Activated B cell treated with CpG ODN at 0.5 μM for 24 hours (primary cell): ENCODE measurements around the gene STK33. TPM values are rescaled to one million over a fixed set of nuclear protein-coding genes. Genes with fewer than 3 reads are reported as not detected.

Experiments used
- ATAC-seq: fragments of 200-7000 bp; cut with Tn5 transposase; one replicate; pipeline ENCODE4 v1.10.0; 2021; ENCODE audit warnings: low read depth, mild to moderate bottlenecking, moderate library complexity
- CTCF ChIA-PET: fragments of 350-600 bp; sonication (Branson Sonifier 250); formaldehyde crosslinking; loops from one replicate; lab custom pipeline; 2021; ENCODE audit warnings: antibody characterized with exemption; lab: Charles Lee
- POLR2A ChIA-PET: fragments of 350-600 bp; sonication (Branson Sonifier 250); formaldehyde crosslinking; loops from one replicate; lab custom pipeline; 2021; ENCODE audit warnings: antibody characterized with exemption; lab: Charles Lee
- DNase-seq: peaks from one replicate; pipeline ENCODE4 v3.0.0; 2022
- H3K27ac Mint-ChIP-seq: one replicate; pipeline ENCODE4 v1.8.0; 2020; ENCODE audit warnings: mixed read lengths
- H3K27me3 Mint-ChIP-seq: one replicate; pipeline ENCODE4 v1.8.0; 2021; ENCODE audit warnings: mixed read lengths
- H3K36me3 Mint-ChIP-seq: one replicate; pipeline ENCODE4 v1.8.0; 2021; ENCODE audit warnings: low read depth, mixed read lengths
- H3K4me1 Mint-ChIP-seq: one replicate; pipeline ENCODE4 v1.8.0; 2021; ENCODE audit warnings: mixed read lengths
- H3K4me3 Mint-ChIP-seq: one replicate; pipeline ENCODE4 v1.8.0; 2020; ENCODE audit warnings: mild to moderate bottlenecking, mixed read lengths
- H3K9me3 Mint-ChIP-seq: one replicate; pipeline ENCODE4 v1.8.0; 2020; ENCODE audit warnings: mixed read lengths
- CTCF ChIP-seq: fragments of 200-600 bp; IDR thresholded peaks from one replicate; pipeline ENCODE4 v1.8.0; 2022; ENCODE audit warnings: antibody characterized with exemption, mild to moderate bottlenecking
- intact Hi-C: fragments of 100-400 bp; cut with micrococcal nuclease; formaldehyde crosslinking; loops from one replicate; pipeline ENCODE4 v1.15.1; 2024
- total RNA-seq: library from RNA; stranded (reverse); gene quantifications from 2 replicates; pipeline ENCODE4 v1.2.3, GENCODE V29; 2022

STK33 gene
- total RNA-seq, 1 donor from 2014 or later, result 14.0 TPM

- ATAC-seq (no peak), DNase-seq (no peak)
- H3K9me3 Mint-ChIP-seq, result no peaks in the 10 kb centered on the region
- intact Hi-C loops, result loop anchor here (2.0 kb wide), 1 partner anchor 15 kb away; no protein-coding TSS in a partner anchor
- H3K27me3 Mint-ChIP-seq, result no peaks in the 10 kb centered on the region
- H3K4me1 Mint-ChIP-seq, result peaks cover 38% of the 10 kb centered on the region
- no peak overlapping the region for H3K27ac Mint-ChIP-seq
- no peak overlapping the region for H3K4me3 Mint-ChIP-seq
- no peak for TF ChIP-seq CTCF
- CTCF ChIA-PET, result no interaction called here
- POLR2A ChIA-PET, result no interaction called here
- no peaks in the 10 kb centered on the region for H3K36me3 Mint-ChIP-seq
These were observed 66.1 kb downstream of the STK33 start for GRCh38 chr11:8527939-8528338.

- H3K36me3 Mint-ChIP-seq, result no peaks in the 10 kb centered on the region
- ChIA-PET CTCF (no interaction called here), POLR2A (no interaction called here)
- no peaks in the 10 kb centered on the region for H3K9me3 Mint-ChIP-seq
- no peak for TF ChIP-seq CTCF
- H3K4me1 Mint-ChIP-seq, result peaks cover 5% of the 10 kb centered on the region
- no peak for ATAC-seq
- intact Hi-C loops, result no loop called here
- H3K27ac Mint-ChIP-seq, result no peak overlapping the region
- DNase-seq, result no peak
- no peaks in the 10 kb centered on the region for H3K27me3 Mint-ChIP-seq
- no peak overlapping the region for H3K4me3 Mint-ChIP-seq
These were observed 70.6 kb downstream of the STK33 start for GRCh38 chr11:8523396-8523795.

DNA sequence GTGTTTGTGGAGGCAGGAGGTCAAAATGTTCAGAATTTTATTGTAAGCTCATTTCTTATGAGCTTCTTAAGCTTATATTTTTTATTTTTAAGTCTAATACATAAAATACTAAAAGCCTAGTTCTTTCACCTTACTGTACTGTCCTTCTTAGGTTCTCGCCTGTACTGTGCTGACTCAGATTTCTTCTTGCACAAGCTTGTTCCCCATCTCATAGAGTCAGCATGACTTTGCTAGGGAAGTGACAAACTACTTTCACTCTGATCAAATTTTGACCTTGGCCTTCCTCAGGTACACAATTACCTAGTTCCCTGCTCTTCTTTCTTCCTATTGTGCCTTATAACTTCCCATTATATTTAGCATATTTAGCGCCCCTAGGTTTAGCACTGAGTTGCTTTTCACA, 81.5 kb downstream of the STK33 start:
- ATAC-seq, result no peak
- Mint-ChIP-seq H3K9me3 (peaks cover 15% of the 10 kb centered on the region), H3K27ac (no peak overlapping the region), H3K27me3 (no peaks in the 10 kb centered on the region), H3K36me3 (no peaks in the 10 kb centered on the region), H3K4me1 (no peaks in the 10 kb centered on the region), H3K4me3 (no peak overlapping the region)
- intact Hi-C loops, result no loop called here
- no peak for TF ChIP-seq CTCF
- DNase-seq, result no peak
- CTCF ChIA-PET, result no interaction called here
- POLR2A ChIA-PET, result interaction anchor here (0.6 kb wide), 1 partner anchor 111 kb away, joined by 3 read pairs; no protein-coding TSS in a partner anchor

DNA sequence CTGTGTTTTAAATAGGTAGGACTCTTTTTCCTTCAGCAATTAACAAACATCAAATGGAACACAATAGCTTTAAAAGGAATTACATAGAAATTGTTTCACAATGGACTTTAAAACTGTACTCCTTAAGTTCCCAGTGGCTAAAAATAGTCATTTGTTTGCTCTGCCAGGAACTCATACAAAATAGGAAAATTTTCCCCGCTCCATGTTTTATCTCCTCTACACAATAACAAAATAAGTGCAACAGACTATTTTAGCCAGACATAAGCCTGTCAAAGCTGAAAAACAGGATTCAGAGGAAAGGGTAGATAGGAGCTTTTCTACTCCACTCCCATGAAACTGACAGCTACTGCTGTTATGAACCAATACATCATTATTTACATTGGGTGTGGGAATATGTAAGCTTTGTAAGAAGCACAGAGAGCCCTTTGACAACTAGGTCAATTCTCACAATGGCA, 90.1 kb downstream of the STK33 start:
- ChIA-PET POLR2A (interaction anchor here (0.6 kb wide), 1 partner anchor 150 kb away, joined by 7 read pairs; no protein-coding TSS in a partner anchor), CTCF (no interaction called here)
- peaks cover 7% of the 10 kb centered on the region for H3K9me3 Mint-ChIP-seq
- no peaks in the 10 kb centered on the region for H3K27me3 Mint-ChIP-seq
- no peak overlapping the region for H3K27ac Mint-ChIP-seq
- H3K36me3 Mint-ChIP-seq, result no peaks in the 10 kb centered on the region
- DNase-seq (no peak), ATAC-seq (no peak)
- no peaks in the 10 kb centered on the region for H3K4me1 Mint-ChIP-seq
- TF ChIP-seq CTCF, result no peak
- H3K4me3 Mint-ChIP-seq, result no peak overlapping the region
- intact Hi-C loops, result no loop called here

GRCh38 chr11:8501836-8502235, 92.2 kb downstream of the STK33 start:
- peaks cover 8% of the 10 kb centered on the region for H3K36me3 Mint-ChIP-seq
- no peak for DNase-seq
- H3K27me3 Mint-ChIP-seq, result no peaks in the 10 kb centered on the region
- H3K9me3 Mint-ChIP-seq, result peaks cover 12% of the 10 kb centered on the region
- ChIA-PET CTCF (no interaction called here), POLR2A (no interaction called here)
- H3K27ac Mint-ChIP-seq, result no peak overlapping the region
- no peaks in the 10 kb centered on the region for H3K4me1 Mint-ChIP-seq
- H3K4me3 Mint-ChIP-seq, result no peak overlapping the region
- intact Hi-C loops, result no loop called here
- TF ChIP-seq CTCF, result no peak
- no peak for ATAC-seq
